Eye (tissue), 1 donor: Measurements from ENCODE around the gene PADI1.
A peak's percentile ranks its signal among the peaks of the same experiment; 100 is the strongest.

ENCODE experiments used
- DNase-seq: peaks from one replicate; pipeline ENCODE4 v3.0.0-alpha.2; 2015

PADI1 gene

DNA sequence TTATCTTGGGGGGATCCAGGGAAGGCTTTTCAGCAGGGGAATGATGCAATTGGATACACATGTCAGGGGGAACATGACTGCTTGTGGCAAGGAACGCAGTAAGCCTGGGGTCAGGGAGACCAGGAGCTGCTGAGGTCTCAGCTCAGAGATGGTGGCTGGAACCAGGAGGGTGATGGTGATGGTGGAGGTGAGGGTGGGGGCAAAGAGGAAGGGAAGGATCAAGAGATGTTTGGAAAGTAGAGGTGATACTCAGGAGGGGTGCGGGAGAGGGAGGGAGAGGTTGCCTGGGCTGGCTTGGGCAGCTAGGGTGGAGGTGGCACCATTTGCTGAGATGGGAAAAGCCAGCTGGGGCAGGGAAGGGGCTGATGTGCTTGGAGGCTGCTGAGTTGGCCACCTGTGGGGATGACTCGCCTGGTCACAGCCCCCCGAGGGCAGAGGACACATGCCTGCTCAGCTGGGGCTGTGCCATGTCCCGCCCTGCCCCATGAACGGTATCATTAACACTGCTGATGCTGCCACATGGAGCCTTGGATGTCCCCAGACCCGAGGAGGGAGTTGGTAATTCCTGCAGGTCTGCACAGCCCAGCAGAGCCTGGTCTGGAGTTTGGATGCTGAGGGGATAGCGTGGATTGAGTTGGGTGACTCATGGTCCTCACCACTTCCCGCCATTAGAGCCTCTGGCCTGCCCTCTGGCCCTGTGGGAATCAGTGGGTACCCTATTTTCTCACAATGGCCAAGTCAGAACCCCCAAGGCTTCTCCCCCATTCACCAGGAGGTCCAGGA lies 6.3 kb upstream of the PADI1 start:
- DNase-seq, result no peak

DNA sequence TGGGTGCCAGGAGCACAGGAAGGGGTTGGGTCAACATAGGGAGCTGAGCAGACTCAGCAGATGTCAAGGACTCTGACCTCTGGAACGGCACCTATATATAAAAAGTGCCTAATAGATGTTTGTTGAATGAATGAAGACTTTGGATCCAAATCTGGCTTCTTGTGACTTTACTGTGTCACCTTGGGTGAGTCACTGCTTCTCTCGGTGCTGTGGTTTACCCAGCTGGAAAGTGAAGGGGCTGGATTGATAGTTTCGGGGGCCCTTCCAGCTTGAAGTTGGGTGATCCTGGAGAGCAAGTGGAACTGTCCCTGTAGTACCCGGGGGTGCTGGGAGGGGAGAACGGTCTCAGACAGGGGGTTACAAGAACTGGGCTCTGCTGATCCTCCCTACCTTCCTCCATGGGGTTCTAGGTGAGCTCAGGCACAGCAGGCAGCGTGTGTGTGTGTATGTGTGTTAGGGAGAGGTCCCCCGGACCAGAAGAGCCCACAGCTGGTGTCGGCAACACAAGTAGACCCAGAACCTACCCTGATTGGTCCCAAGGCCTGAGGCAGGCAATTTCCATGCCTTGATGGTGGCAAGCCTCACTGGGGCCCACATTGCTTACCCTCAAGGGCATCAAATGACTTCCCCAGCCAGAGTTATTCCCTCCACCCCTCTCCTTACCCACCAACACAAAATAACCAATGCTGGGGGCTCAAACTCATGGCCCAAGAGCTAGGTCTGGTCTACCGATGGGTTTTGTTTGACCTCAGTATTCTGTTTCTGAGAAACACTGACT lies 5.5 kb upstream of the PADI1 start:
- DNase-seq, result no peak

DNA sequence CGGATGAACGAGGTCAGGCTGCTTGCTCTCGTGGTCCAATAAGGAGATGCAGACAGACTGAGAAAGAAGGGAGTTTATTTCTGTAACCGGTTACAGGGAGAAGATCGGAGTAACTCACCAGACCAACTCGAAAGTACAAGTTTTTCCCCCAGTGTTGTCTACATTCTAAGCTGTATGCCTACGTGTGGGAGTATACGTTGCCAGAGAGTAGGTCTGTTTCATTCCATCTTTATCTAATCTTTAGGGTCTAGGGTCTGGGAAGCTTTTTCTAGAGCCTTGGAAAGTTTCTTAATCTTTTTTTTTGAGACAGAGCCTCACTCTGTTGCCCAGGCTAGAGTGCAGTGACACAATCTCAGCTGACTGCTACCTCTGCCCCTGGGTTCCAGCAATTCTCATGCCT lies 4.7 kb upstream of the PADI1 start:
- no peak for DNase-seq

DNA sequence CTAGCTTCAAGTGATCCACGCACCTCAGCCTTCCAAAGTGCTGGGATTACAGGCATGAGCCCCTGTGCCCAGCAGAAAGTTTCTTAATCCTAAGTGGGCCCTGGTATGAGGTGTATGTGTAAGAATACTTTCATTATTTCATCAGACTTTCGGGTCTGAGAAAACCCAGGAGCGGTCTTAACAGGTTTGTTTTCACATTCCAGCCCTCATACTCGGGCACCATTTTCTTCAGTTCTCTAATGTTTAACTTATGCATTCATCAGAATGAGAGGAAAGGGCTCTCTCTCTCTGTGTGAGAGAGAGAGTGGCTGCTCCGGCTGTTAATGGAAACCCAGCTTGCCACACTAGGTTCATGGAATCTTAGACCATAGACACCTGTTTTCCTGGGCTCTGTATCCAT lies 4.2 kb upstream of the PADI1 start:
- no peak for DNase-seq

DNA sequence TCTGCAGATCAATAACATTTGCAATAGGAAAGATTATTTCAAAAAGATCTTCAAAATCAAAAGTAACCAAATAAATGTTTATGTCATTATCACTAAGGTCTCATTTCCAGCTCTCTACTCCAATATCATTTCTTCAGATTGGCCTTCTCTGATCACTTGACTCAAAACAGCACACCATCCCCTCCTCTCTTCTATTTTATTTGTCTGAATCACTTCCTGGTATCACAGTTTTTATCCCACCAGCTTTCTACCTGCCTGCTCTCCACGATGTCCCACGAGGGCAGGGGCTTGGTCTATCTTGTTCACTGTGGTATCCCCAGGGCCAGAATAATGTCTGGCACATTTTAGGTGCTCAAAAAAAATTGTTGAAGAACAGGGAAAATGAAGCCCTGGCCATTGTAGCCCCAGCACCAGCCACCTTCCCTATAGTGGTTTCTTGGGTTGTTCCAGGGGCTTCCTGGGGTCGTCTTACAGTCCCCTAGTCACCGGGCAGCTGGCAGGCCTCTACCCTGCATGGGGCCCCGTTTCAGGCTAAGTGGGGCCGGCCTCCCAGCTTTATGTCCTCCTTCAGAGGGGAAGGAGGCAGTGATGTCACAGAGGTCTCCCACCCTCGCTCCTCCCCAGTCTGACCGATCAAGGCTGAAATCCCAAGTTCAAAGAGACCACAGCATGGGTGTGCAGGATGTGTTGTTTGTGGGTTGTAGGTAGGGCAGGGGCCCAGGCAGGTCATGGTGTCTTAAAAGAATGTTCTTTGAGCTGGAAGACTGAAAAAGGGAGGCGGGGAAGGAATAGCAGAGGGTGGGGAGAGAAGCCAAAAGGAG lies 3.5 kb upstream of the PADI1 start:
- no peak for DNase-seq

DNA sequence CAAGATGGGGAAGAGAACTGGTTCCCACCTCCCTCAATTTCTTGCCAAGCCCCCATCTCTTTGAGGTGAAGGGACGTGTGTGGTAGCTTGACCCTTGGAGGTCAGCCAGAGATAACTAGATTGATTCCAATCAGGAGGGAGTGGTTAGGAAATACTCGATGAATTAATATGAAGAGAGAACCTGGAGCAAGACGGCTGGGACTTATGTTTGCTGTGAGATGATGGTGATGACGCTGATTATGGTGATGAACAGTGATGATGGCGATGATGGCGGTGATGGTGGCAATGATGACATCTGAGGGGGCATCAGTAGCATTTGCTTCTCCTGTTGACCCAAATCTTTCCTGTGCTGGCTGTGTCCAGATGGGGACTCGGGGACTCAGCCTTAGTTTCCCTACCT lies 724 bp downstream of the PADI1 start:
- DNase-seq, result no peak

- no peak for DNase-seq
These were observed 1.3 kb downstream of the PADI1 start for GRCh38 chr1:17206196-17206595.

GRCh38 chr1:17207046-17207445 lies 2.1 kb downstream of the PADI1 start:
- no peak for DNase-seq

GRCh38 chr1:17207540-17207939 lies 2.6 kb downstream of the PADI1 start:
- no peak for DNase-seq

DNA sequence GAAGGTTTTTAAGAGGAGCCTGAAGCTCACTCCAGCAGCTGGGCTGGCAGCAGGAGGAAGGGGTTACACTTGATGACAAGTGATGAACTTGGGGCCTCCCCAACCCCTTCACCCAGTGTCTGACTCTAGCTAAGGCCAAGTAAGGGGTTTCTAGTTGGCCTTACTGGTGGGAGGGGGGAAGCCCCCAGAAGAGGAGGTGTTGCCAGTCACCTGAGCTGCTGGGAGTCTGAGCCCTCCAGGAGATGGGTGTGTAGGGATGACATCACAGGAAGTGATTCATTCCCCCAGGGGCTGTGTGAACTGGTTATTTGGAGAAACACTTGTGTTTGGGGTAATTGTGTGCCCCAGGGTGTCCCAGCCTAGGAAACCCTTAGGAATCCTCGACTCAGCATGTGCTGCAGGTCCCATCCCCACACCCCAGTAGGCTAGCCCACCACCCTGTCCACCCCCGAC lies 3.1 kb downstream of the PADI1 start:
- DNase-seq, result peak; percentile 33

- no peak for DNase-seq
These were observed 3.6 kb downstream of the PADI1 start for GRCh38 chr1:17208546-17208945.

- peak; percentile 48 for DNase-seq
These were observed 4.5 kb downstream of the PADI1 start for GRCh38 chr1:17209430-17209829.

GRCh38 chr1:17210176-17210575 lies 5.2 kb downstream of the PADI1 start:
- DNase-seq, result no peak

DNA sequence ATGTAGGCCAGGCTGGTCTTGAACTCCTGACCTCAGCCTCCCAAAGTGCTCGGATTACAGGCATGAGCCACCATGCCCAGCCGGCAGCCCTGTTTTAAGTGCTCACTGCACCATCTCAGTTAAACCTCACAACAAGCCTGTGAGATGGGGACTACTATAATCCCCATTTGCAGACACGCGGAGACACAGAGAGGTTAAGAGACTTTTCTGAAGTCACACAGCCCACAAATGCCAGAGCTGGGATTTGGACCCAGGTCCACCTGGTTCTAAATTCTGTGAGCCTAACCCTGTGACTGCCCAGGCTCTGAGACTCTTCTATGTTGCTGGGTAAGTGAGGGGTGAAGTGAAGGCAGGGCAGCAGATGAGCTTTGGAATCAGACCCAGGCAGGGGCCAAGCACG lies 6.4 kb downstream of the PADI1 start:
- DNase-seq, result no peak

DNA sequence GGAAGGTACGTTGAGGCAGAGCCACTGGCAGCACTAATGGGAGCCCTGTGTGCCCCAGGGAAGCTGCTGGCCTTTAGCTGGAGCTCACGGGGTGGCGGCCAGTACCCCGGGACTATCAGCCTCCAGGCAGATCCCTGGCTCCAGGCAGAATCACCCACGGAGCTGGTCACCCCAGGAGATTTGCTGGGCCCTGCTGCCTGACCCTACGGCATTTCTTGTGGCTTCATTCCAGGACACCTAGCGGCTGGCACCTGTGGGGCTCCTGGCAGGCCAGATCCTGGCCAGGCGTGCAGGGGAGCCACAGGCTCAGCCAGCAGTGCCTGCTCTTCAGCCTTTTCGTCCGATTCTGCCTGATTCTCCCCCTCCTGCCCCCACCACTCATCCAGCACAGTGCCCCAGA lies 7.1 kb downstream of the PADI1 start:
- DNase-seq, result no peak

DNA sequence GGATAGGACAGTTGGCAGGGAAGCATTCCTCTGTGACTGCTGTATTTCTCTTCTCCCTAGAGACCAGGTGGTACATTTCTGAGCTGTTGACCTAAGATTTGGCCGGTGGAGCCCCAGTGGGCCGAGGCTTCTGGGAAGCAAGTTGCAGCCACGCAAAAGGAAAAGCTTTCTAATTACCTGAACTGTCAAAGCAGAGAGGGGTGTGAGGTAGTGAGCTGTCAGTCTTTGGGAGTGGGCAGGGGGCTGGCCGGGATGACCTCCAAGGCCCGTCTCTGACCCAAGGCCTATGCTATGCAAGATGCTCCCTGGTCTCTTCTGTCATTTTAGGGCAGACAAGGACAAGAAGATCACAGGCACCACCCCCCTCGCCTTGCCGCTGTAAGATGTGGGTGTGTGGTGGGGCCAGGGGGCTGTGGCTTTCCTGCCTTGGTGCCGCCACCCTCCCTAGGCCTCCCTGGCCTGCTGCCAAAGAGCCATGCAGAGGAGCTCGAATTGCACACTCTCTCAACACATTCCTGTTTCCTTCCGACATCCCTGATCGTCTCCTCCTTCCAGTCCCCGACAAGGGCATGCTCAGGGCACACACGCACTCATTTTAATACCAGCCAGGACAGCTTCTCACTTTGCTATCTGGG lies 7.7 kb downstream of the PADI1 start:
- DNase-seq, result peak; percentile 91

GRCh38 chr1:17213148-17213781 lies 8.3 kb downstream of the PADI1 start:
- DNase-seq, result peak; percentile 46

GRCh38 chr1:17213782-17214148 lies 8.8 kb downstream of the PADI1 start:
- DNase-seq, result no peak

GRCh38 chr1:17214876-17215544 lies 10.1 kb downstream of the PADI1 start:
- DNase-seq, result no peak

DNA sequence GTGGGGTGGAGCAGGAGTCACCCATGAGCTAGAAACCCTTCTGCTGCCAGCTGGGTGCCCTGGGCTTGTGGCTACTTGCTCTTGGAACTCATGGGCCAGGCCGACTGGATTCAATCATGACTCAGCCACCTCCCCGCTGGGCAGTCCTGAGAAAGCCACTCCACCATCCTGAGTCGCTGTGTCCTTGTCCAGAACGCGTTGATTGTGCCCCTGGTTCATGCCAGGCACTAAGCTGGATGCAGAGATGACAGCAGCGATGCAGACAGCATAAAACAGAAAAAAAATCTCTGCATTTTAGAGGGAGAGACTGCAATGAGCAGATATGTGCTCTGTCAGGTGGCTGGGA lies 10.6 kb downstream of the PADI1 start:
- DNase-seq, result no peak

DNA sequence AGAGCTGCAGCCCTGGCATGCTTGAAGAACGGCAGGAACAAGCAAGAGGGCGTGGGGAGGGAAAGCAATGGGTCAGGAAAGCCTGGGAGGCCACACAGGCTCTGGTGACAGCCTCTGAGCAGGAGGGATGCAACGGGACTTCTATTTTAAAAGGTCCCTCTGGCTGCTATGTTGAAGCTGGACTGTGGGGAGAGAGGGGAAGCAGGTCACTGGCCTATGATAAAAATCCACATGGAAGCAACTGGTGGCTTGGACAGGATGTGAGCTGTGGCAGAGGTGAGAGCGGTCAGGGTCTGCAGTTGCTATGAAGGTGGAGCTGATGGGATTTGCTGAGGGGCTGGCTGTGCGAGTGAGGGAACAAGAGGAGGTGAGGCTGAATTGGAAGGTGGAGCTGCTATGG lies 11.2 kb downstream of the PADI1 start:
- no peak for DNase-seq

GRCh38 chr1:17217607-17218006 lies 12.7 kb downstream of the PADI1 start:
- DNase-seq, result no peak
